DMS153 treated with DMSO at 0.1 percent for 48 hours (cell line): ENCODE measurements around the gene GRIK5.
"Not testable (repeated sequence)": the region's sequence is repeated elsewhere in the genome, so short reads cannot be mapped to it uniquely, and the experiment has no call there.

Experiments used
- DNase-seq: peaks from one replicate; lab custom pipeline; 2025; ENCODE audit not compliant: unreplicated experiment; lab: John Stamatoyannopoulos, UW

GRIK5 gene, protein sequence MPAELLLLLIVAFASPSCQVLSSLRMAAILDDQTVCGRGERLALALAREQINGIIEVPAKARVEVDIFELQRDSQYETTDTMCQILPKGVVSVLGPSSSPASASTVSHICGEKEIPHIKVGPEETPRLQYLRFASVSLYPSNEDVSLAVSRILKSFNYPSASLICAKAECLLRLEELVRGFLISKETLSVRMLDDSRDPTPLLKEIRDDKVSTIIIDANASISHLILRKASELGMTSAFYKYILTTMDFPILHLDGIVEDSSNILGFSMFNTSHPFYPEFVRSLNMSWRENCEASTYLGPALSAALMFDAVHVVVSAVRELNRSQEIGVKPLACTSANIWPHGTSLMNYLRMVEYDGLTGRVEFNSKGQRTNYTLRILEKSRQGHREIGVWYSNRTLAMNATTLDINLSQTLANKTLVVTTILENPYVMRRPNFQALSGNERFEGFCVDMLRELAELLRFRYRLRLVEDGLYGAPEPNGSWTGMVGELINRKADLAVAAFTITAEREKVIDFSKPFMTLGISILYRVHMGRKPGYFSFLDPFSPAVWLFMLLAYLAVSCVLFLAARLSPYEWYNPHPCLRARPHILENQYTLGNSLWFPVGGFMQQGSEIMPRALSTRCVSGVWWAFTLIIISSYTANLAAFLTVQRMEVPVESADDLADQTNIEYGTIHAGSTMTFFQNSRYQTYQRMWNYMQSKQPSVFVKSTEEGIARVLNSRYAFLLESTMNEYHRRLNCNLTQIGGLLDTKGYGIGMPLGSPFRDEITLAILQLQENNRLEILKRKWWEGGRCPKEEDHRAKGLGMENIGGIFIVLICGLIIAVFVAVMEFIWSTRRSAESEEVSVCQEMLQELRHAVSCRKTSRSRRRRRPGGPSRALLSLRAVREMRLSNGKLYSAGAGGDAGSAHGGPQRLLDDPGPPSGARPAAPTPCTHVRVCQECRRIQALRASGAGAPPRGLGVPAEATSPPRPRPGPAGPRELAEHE

DNA sequence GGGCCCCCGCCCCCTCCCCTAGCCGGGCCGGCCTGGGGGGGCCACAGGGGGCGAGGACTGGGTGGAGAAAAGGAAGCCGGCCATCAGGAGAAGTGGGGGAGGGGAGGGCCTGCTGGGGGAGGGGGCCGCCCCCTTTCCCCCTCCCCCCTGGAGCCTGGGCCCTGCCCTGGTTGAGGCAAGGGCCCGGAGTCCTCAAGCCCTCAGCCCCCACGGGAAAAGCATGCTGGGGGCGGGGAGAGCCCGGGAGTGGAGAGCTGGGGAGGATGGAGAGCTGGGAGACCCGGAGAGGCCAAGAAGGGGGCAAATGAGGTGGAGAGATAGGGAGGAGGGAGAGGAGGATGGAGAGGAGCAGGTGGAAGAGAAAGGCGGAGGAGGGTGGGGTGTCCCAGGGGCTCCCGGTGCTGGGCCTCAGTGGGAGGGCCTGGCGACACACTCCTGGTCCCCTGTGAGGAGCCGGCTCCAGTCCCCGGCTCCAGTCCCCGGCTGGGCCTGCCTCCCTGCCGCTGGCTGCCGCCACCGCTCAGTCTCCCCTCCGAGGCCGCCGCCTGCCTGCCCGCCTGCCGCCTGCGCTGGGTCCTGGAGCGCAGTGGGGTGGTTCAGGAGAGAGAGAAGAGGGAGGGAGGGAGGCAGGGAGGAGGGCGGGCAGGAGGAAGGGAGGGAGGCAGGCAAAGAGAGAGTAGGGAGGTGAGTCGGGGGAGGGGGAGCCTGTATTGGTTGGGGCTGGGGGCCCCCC lies at the start of gene GRIK5:
GRIK5 (minus strand) TSS at position 588 of the 733 bp plus-strand sequence. CDS start 4,436 bp downstream, outside the sequence.
- DNase-seq = no peak

DNA sequence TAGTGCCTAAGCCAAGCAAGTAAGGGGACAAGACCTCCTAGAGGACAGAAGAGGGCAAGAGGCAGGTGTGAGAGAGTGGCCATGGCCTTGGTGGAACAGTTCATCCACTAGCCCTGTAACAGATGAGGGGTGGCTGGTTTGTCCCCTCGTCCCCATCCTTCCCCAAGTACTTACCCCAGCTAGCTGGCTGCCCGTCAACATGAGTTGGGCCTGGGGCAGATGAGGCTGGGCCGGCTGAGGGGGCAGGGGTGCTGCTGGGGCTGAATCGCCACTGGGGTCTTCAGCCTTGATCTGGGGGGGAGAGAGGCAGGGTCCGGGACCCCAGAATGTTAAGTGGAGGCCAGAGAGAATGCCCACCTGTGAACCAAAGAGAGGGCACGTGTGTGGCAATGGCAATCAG lies 47.1 kb upstream of the GRIK5 start:
- DNase-seq = no peak

DNA sequence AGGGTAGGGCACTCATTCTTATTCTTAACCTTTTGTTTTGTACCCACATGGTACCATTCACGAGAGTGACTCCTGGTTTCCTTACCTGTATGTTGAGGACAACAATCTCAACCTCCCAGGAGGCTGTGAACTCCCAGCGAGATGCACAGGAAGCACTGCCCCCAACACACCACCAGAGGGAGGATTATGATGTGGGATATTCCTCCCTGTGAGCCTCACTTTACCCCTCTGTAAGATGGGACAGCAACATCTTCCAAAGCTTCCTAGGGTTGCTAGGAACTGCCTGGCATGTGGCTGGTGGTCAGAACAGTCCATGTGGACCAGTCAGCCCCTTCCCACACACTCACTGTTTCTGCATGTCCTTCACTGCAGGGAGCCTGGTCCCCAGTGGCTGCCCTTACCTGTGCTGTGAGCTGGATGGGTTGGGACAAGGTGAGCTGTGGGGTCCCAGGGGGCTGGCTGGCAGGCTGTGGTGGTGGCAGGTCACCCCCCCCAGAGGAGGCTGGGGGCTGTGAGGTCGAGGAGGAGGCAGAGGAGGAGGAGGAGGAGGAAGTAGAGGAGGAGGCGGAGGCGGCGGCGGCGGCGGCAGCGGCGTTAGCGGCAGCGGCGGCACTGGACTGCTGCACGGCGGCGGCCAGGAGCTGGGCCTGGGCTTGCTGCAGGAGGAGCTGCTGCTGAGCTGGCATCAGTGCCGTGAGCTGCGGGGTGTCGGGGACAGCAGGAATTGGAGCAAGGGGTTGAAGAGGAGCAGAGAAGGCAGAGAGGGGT lies 46.5 kb upstream of the GRIK5 start:
- no peak for DNase-seq

DNA sequence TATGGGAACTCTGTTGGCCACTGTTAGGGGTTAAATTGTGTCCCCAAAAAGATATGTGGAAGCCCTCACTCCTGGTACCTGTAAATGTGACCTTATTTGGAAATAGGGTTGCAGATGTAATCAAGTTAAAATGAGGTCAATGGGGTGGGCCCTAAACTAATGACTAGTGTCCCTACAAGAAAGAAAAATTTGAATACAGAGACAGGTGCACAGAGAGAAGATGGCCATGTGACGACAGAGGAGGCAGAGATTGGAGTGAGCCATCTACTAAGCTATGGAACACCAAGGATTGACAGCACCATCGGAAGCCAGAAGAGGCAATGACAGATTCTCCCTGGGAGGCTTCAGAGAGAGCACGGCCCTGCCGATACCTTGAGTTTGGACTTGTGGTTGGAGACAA lies 45.7 kb upstream of the GRIK5 start:
- no peak for DNase-seq

DNA sequence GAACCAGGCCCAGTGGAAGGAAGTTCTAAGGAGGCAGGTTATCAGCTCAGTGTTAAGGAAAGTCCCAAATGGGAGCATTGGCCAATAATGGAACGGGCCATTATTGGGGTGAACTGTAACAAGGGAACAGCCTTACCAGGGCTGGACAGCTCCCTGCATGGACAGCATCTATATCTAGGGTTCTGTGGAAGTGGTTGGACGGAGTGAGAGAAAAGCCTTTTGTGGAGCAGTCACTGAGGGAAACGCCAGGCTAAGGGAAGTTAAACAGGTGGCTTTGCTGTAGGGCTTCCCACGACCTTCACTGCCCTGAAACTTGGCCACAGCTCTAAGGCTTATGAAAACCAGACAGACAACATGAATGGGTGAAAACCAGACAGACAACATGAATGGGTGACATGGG lies 45.2 kb upstream of the GRIK5 start:
- no peak for DNase-seq

DNA sequence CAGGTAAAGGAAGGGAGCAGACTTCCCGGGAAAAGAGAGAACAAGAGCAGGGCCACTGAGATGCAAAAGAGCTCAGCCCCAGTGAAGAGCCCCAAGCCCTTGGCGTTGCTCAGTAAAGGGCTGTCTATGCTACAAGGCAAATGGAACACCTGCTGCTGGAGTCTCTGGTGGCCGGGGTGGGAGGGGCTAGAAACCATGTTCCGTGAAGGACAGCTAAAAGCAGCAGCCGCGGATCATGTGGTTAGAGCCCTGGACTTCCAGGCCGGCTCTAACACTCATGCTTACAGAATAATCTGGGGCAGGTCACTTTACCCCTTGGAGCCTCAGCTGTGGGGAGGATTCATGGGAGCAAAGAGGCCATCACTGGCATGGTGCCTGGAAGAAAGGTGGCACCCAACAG lies 44.4 kb upstream of the GRIK5 start:
- DNase-seq = peak; percentile 85

DNA sequence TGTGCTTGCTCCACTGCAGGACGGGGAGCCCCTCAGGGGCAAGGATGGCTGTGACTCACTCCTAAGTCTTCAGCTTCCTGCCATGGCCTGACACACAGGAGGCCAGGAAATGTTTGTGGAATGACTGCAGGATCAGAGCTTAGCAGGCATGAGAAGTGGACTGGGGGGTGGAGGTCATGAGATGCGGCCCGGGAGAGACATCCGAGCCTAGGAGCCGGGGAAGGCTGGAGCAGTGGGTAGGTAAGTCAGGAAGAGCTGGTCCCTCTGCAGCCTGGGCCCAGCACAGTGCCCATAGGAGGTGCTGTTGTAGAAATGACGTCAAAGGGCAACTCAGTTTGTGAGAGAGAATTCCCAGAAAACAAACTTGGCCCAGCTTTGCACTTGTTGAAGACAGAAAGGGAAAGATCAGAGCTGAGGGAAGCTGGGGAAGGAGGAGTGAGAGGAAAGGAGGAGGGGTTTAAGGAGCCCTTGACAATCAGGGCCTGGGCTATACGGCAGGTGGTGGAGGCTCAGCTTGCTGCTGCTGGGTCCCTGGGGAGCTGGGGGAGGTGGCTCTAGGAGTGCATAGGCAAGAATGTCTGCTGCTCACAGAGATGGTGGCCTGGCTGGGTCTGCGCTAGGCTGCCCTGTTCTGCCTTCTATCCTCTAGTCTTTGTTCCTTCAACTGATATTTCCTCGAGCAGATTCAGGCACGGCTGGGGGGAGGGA lies 43.8 kb upstream of the GRIK5 start:
- DNase-seq = peak; percentile 82

DNA sequence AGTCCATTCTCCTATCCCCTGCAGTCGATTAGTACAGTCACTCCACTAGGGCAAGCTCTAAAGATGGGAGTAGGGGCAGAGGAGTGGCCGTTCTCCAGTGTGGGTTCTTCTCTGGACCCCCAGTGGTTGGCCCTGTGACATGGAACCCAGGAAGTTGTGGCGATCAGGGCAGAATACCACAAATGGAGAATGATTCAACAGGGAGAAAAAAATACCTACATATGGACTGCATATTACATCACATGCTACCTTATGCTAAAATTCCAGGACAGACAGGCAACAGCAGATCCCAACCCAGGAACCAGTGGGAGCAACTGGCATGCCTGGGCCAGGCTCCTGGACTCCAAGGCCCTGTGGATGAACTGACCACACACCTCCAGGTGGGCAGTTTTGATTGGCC lies 41.8 kb upstream of the GRIK5 start:
- DNase-seq = no peak

DNA sequence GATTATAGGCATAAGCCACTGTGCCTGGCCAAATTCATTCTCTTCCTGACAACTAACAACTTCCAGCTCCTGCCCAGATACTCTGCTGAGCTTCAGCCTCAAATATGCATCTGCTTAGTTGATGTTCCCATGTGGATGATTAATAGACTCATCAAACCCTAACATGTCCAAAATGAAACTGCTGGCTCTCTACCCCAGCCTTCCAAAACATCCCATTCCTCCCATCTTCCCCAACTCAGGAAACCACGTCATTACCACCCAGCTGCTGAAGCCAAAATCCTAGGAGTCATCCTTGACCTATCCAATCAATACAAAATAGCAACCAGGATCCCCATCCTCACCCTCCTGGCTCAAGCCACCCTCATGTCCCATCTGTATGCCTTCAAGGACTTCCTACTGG lies 41.4 kb upstream of the GRIK5 start:
- no peak for DNase-seq

DNA sequence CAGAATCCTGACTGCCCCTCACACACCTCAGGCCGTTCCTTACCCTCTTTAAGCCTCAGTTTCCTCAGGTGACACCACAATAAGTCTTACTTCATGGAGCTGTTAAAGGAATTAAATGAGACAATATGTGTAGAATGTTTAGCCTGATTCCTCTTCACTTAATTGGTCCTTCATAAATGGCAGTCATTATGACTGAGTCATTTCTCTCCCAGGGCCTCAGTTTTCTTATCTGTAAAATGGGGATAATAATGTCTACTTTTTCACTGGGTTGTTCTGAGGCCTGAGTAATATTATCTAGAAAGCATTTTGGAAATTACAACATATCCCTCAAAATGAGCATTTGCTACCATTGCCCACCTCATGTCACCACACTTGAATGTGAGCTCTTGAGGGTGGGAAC lies 40.7 kb upstream of the GRIK5 start:
- no peak for DNase-seq

DNA sequence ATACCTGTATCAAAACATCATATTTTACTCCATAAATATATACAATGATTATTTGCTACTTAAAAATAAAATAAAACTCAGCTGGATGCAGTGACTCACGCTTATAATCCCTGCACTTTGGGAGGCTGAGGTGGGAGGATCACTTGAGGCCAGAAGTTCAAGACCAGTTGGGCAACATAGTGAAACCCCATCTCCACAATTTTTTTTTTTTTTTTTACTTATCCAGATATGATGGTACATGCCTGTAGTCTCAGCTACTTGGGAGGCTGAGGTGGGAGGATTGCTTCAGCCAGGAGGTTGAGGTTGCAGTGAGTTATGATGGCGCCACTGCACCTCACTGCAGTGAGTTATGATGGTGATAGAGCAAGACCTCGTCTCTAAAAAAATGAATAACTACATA lies 39.9 kb upstream of the GRIK5 start:
- DNase-seq = no peak

DNA sequence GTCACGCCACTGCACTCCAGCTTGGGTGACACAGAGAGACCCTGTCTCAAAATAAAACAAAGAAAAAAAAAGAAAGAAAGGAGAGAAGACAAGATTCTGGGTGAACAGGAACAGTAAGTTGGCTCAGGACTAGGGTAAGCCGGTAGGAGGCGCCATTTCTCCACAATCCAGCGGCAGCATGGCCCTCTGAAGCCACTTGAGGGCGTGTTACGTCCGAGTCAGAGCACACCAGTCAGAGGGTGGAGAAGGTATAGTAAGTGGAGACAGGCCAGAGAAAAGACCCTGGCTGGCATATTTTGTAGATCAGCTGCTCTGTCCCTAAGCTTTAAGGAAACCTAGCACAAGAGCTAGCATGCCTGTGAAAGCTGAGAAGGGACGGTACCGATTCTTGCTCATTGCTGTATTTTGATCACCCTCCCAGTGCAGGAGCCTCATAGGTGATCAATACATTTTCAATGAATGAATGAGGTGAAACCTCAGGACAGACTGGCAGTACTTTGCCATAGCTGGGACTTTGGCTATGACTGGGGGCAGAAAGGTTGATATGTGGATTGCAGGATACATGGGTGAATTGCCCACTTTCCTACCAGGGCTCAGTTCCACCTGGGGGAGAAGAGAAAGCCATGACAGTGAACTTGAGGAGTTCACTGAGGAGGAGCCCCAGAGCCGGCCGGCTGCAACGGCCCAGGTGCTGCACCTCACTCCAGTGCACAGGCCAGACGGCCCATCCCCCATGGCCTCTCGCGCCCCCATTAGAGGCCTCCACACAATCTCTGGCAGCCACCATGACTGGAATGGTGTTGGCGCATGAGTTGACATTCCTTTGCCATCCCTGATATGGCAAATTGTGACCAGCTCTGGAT lies 38.8 kb upstream of the GRIK5 start:
- DNase-seq = peak; percentile 95

DNA sequence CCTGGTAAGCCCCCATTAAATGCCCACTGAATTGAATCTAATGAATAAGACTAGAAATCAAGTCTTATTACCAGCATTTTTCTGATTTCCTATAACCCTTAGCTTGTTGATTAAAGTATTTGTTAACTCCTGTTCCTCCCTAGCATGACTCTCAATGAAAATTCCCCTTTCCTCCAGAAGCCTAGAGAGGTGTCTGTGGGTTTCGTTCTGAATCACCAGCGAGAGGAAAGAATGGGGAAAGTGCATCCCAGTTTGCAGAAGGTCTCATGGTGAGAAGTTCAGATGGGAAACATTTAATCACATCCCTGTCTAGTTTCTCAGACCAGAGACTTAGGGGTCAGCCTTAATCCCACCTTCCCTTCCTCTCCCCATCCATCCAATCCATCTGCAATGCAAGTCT lies 35.4 kb upstream of the GRIK5 start:
- no peak for DNase-seq

DNA sequence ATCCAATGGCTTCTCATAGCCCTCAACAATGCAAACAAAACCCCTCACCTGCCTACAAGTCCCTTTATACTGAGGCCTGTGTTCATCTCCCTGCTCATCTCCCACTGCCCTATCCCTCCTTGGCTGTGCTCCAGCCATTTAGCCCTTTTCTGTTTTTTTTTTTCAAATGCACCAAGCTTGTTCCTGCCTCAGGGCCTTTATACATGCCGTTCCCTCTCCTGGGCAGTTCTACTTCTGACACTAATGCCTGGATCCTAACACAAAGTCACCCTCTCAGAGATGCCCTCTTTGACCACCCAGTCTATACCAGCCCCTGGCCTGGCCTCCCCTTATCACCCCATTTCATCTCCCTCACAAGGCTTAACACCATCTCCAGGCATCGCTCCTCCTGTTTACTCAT lies 32.9 kb upstream of the GRIK5 start:
- DNase-seq = no peak

DNA sequence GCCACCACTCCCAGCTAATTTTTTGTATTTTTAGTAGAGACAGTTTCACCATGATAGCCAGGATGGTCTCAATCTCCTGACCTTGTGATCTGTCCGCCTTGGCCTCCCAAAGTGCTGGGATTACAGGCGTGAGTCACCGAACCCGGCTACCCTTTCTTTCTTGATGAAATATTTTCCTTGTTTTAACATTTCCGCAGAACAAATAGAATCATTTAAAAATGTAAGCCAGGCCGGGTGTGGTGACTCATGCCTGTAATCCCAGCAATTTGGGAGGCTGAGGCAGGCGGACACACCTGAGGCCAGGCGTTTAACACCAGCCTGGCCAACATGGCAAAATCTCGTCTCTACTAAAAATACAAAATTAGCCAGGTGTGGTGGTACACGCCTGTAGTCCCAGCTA lies 30.2 kb upstream of the GRIK5 start:
- DNase-seq = not testable (repeated sequence)

DNA sequence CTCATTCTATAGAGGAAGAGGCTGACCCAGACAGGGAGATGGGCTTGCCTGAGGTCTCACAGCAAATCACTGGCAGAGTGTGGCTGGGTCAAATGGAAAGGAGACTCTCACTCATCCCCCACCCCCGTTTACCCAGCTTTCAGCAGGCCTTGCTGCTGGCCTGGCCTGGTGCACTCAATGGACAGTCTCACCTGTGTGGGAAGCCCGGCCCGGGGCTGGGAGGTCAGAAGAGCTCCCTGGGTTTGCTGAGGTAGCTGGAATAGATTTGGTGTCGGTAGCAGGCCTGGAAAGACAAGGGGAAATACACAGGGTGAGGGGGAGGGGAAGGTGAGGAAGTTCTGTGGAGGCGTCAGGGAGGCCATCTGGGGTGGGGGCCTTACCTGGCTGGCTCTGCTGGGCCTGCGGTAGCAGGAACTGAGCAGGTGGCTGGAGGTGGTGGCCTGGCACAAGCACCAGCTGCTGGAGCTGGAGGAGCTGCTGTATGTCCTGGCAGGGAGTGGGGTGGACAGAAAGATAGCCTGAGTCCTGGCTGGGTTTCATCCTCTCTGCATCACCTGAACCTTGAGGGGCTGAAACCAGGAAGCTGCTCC lies 29.4 kb upstream of the GRIK5 start:
- DNase-seq = no peak

DNA sequence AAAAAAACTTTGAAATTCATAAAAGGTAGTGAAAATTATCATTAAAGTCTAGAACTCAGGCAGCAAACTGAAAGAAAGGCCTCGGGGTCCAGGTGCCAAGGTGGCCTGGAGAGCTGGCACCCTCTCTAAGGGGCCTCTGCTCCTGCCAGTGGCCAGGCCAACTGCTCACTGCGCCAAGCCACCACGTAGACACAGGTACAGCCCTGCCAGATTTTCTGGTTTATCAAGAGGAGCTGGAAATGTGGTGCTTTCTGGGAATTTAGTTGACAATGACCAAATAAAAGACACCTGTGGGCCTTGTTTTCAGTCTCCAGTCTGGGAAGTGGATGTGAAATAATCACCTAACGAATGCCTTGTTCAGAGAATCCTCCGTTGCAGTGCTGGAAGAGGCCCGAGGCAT lies 28.8 kb upstream of the GRIK5 start:
- DNase-seq = no peak

DNA sequence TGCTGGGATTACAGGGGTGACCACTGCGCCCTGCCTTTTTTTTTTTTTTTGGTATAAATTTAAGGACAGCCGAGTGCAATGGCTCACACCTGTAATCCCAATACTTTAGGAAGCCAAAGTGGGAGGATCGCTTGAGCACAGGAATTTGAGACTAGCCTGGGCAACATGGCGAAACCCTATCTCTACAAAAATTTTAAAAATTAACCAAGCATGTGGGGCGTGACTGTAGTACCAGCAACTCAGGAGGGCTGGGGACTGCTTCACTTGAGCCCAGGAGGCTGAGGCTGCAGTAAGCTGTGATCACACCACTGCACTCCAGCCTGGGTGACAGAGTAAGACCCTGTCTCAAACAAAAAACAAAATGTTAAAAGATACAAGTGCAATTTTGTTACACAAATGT lies 27.5 kb upstream of the GRIK5 start:
- no peak for DNase-seq
